CD14-positive monocyte (primary cell): ENCODE data around the gene APOO. TPM values are rescaled to one million over a fixed set of nuclear protein-coding genes. Genes with fewer than 3 reads are reported as not detected.

ENCODE experiments used
- DNase-seq, 3 donors: peaks; one replicate each; pipeline ENCODE4 v3.0.0-alpha.2; 2011 to 2022
- H2AFZ ChIP-seq: 2 replicates; pipeline ENCODE4 v1.6.0; 2012; ENCODE audit warnings: mild to moderate bottlenecking, low read depth, low read length, inconsistent platforms; ENCODE audit not compliant: insufficient read depth, poor library complexity, severe bottlenecking
- H3K27ac ChIP-seq, 2 donors: 1 replicate in 1 of 2; 2 replicates in 1 of 2; pipeline ENCODE4 v1.5.1; 2012 to 2013; ENCODE audit warnings: low read length in 2 of 2, control low read depth in 1 of 2, inconsistent platforms in 1 of 2, low read depth in 1 of 2, mild to moderate bottlenecking in 1 of 2
- H3K27me3 ChIP-seq, 2 donors: one replicate each; pipeline versions ENCODE4 v1.6.0 to v1.6.1; 2011 to 2013; ENCODE audit warnings: low read length in 2 of 2; ENCODE audit not compliant: control insufficient read depth in 2 of 2, insufficient read depth in 2 of 2
- H3K36me3 ChIP-seq, 2 donors: replicated peaks in 1 of 2; 1 replicate in 1 of 2; 2 replicates in 1 of 2; pipeline versions ENCODE4 v1.5.1 to v1.6.1; 2012 to 2013; ENCODE audit warnings: low read length in 2 of 2, control low read depth in 1 of 2, inconsistent platforms in 1 of 2, mild to moderate bottlenecking in 1 of 2; ENCODE audit not compliant: insufficient read depth in 2 of 2, control insufficient read depth in 1 of 2
- H3K4me1 ChIP-seq, 2 donors: 1 replicate in 1 of 2; 2 replicates in 1 of 2; pipeline versions ENCODE4 v1.5.1 to v1.6.1; 2012 to 2013; ENCODE audit warnings: low read length in 2 of 2, control low read depth in 1 of 2, inconsistent platforms in 1 of 2, mild to moderate bottlenecking in 1 of 2, moderate library complexity in 1 of 2; ENCODE audit not compliant: insufficient read depth in 2 of 2, control insufficient read depth in 1 of 2
- H3K4me2 ChIP-seq: replicated peaks from 2 replicates; pipeline ENCODE3; 2012; ENCODE audit warnings: low read length, moderate library complexity, mild to moderate bottlenecking; ENCODE audit not compliant: poor library complexity, severe bottlenecking; ENCODE audit errors: extremely low read depth
- H3K4me3 ChIP-seq, 3 experiments: fragments of 200-600 bp in 1 of 3; sonication (generic) in 1 of 3; replicated peaks in 1 of 3; 1 replicate in 2 of 3; 2 replicates in 1 of 3; pipeline ENCODE4 v1.5.1; 2011 to 2013; ENCODE audit warnings: low read length in 3 of 3, mild to moderate bottlenecking in 3 of 3, control low read depth in 2 of 3, low read depth in 2 of 3, inconsistent platforms in 1 of 3, moderate library complexity in 1 of 3
- H3K79me2 ChIP-seq: 2 replicates; pipeline ENCODE4 v1.6.0; 2012; ENCODE audit warnings: mild to moderate bottlenecking, control low read depth, inconsistent platforms, low read length, moderate library complexity; ENCODE audit not compliant: insufficient read depth
- H3K9ac ChIP-seq: 2 replicates; pipeline ENCODE4 v1.6.0; 2017; ENCODE audit warnings: low read length, mild to moderate bottlenecking; ENCODE audit not compliant: insufficient read depth, poor library complexity, severe bottlenecking
- H3K9me3 ChIP-seq, 2 donors: replicated peaks in 1 of 2; 1 replicate in 1 of 2; 2 replicates in 1 of 2; pipeline versions ENCODE4 v1.5.1 to v1.6.1; 2012 to 2013; ENCODE audit warnings: low read length in 2 of 2, control low read depth in 1 of 2; ENCODE audit not compliant: control insufficient read depth in 1 of 2, insufficient read depth in 1 of 2
- H4K20me1 ChIP-seq: 2 replicates; pipeline ENCODE4 v1.6.0; 2012; ENCODE audit warnings: mild to moderate bottlenecking, low read length, control low read depth, moderate library complexity; ENCODE audit not compliant: insufficient read depth
- H3K27ac Mint-ChIP-seq, 7 donors: one replicate each; pipeline ENCODE4 v1.8.0; 2020; ENCODE audit warnings: mild to moderate bottlenecking in 7 of 7, mixed read lengths in 7 of 7, moderate library complexity in 6 of 7, inconsistent platforms in 2 of 7
- H3K27me3 Mint-ChIP-seq, 3 donors: one replicate each; pipeline ENCODE4 v1.8.0; 2021 to 2022; ENCODE audit warnings: low read depth in 3 of 3, mild to moderate bottlenecking in 3 of 3, mixed read lengths in 3 of 3, moderate library complexity in 3 of 3, inconsistent platforms in 1 of 3
- H3K36me3 Mint-ChIP-seq, 2 donors: one replicate each; pipeline ENCODE4 v1.8.0; 2020; ENCODE audit warnings: mixed read lengths in 2 of 2, inconsistent platforms in 1 of 2, mild to moderate bottlenecking in 1 of 2
- H3K4me1 Mint-ChIP-seq: one replicate; pipeline ENCODE4 v1.8.0; 2020; ENCODE audit warnings: mild to moderate bottlenecking, mixed read lengths
- H3K4me3 Mint-ChIP-seq, 2 donors: one replicate each; pipeline ENCODE4 v1.8.0; 2020; ENCODE audit warnings: mild to moderate bottlenecking in 2 of 2, mixed read lengths in 2 of 2, moderate library complexity in 1 of 2
- H3K9me3 Mint-ChIP-seq, 7 donors: one replicate each; pipeline ENCODE4 v1.8.0; 2020 to 2022; ENCODE audit warnings: mixed read lengths in 7 of 7, mild to moderate bottlenecking in 6 of 7, moderate library complexity in 6 of 7, inconsistent platforms in 2 of 7
- WGBS: methylation state at CpG from one replicate; pipeline ENCODE4 v1.1.5; 2013; ENCODE audit warnings: missing lambda C conversion rate; ENCODE audit not compliant: insufficient coverage; 5-methylcytosine and 5-hydroxymethylcytosine counted together
- intact Hi-C, 2 donors: fragments of 100-400 bp; cut with micrococcal nuclease; formaldehyde crosslinking; loops; one replicate each; pipeline versions ENCODE4 v1.15.0 to v1.15.1; 2023
- polyA plus RNA-seq, 3 donors: library from polyadenylated mRNA; depleted of rRNA in 1 of 3; unstranded in 2 of 3; stranded (reverse) in 1 of 3; fragments of 300-500 nt in 2 of 3; fragments of >200 nt in 1 of 3; fragmentation: Illumina TruSeq in 2 of 3; gene quantifications; 1 replicate in 2 of 3; 2 replicates in 1 of 3; pipeline ENCODE4 v1.2.3, GENCODE V29; 2012 to 2021
- TF ChIP-seq, protein P1 (sequence below): fragments of 200-600 bp; IDR thresholded peaks from one replicate; pipeline ENCODE4 v1.8.0; 2022; ENCODE audit warnings: antibody characterized with exemption, mild to moderate bottlenecking

APOO gene
- polyA plus RNA-seq, 3 donors = 3.3 to 8.3 (median 4.6) TPM

DNA sequence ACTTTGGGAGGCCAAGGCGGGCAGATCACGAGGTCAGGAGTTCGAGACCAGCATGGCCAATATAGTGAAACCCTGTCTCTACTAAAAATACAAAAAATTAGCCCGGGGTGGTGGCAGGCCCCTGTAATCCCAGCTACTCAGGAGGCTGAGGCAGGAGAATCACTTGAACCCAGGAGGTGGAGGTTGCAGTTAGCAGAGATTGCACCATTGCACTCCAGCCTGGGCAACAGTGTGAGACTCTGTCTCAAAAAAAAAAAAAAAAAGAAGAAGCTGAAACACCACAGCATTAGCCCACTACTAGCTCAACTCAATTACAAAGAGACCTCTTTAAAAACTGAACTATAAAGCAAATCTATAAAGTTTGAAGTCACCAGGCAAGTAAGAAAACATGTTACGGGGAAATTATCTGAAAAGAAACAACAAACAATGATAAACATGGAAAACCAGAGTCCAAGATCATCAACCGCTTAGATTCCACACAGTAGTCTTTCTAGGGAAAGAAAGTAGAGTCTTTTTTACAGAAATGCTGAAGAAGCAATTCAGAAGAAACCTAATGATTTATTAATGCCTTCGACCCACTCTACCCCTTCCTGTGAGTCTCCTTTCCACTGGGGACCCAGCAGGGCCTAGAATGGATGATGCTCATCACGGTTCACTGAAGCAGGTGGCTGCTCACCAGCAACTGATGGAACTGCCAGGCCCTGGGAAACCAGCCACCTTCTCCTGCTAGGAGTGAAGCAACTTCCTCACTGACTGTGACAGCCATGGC, 118.2 kb downstream of the APOO start:
- Mint-ChIP-seq H3K27me3 (peaks cover 0 to 5% (median 0%) of the 10 kb centered on the region in 3 donors), H3K36me3 (peaks cover 13 to 20% of the 10 kb centered on the region in 2 donors), H3K4me3 (no peak overlapping the region), H3K9me3 (peaks cover 0 to 6% (median 1%) of the 10 kb centered on the region in 7 donors), H3K4me1 (peaks cover 16% of the 10 kb centered on the region), H3K27ac (peak overlapping the region in 2 of 7 donors; percentile 0 to 35)
- Histone ChIP-seq H3K4me2 (no peak overlapping the region), H3K27ac (no peak overlapping the region), H3K4me3 (no peak overlapping the region), H3K36me3 (peaks cover 12 to 16% of the 10 kb centered on the region in 2 donors), H3K27me3 (no peaks in the 10 kb centered on the region), H2AFZ (no peak overlapping the region), H3K79me2 (peaks cover 13% of the 10 kb centered on the region), H3K4me1 (peaks cover 20 to 29% of the 10 kb centered on the region in 2 donors), H4K20me1 (peaks cover 14% of the 10 kb centered on the region), H3K9me3 (no peaks in the 10 kb centered on the region), H3K9ac (no peak overlapping the region)
- intact Hi-C loops = loop anchor here (2.0 to 10.0 kb wide), 5 partner anchors 15 to 265 kb away; partner anchors contain the start of gene EIF2S3 (in 1 of the 2)
- WGBS = no CpG with 5 or more reads among the region's 8 CpGs
- TF ChIP-seq, protein P1, sequence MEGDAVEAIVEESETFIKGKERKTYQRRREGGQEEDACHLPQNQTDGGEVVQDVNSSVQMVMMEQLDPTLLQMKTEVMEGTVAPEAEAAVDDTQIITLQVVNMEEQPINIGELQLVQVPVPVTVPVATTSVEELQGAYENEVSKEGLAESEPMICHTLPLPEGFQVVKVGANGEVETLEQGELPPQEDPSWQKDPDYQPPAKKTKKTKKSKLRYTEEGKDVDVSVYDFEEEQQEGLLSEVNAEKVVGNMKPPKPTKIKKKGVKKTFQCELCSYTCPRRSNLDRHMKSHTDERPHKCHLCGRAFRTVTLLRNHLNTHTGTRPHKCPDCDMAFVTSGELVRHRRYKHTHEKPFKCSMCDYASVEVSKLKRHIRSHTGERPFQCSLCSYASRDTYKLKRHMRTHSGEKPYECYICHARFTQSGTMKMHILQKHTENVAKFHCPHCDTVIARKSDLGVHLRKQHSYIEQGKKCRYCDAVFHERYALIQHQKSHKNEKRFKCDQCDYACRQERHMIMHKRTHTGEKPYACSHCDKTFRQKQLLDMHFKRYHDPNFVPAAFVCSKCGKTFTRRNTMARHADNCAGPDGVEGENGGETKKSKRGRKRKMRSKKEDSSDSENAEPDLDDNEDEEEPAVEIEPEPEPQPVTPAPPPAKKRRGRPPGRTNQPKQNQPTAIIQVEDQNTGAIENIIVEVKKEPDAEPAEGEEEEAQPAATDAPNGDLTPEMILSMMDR = no peak
- peak in 1 of 3 donors; percentile 14 for DNase-seq

DNA sequence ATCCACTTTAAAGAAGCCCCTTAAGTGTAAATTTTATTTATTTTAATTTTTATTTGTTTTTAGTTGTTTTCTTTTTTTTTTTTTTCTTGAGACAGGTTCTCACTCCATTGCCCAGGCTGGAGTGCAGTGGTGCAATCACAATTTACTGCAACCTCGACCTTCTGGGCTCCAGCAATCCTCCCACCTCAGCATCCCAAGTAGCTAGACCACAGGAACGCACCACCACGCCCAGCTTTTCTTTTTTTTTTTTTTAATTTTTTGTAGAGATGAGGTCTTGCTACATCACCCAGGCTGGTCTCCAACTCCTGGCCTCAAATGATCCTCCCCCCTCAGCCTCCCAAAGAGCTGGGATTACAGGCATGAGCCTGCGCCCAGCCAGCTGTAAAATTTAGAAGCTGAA, 118.8 kb downstream of the APOO start:
- intact Hi-C loops = loop anchor here (2.0 to 10.0 kb wide), 3 partner anchors 16 to 113 kb away; no protein-coding TSS in a partner anchor
- Histone ChIP-seq H3K27me3 (no peaks in the 10 kb centered on the region), H3K4me3 (no peak overlapping the region), H3K36me3 (peaks cover 17 to 22% of the 10 kb centered on the region in 2 donors), H4K20me1 (peaks cover 21% of the 10 kb centered on the region), H3K4me1 (peaks cover 20 to 29% of the 10 kb centered on the region in 2 donors), H3K9me3 (no peaks in the 10 kb centered on the region), H3K4me2 (no peak overlapping the region), H2AFZ (no peak overlapping the region), H3K79me2 (peaks cover 20% of the 10 kb centered on the region), H3K27ac (no peak overlapping the region), H3K9ac (no peak overlapping the region)
- Mint-ChIP-seq H3K27me3 (peaks cover 0 to 5% (median 0%) of the 10 kb centered on the region in 3 donors), H3K9me3 (peaks cover 0 to 12% (median 5%) of the 10 kb centered on the region in 7 donors), H3K36me3 (peaks cover 19 to 26% of the 10 kb centered on the region in 2 donors), H3K4me3 (no peak overlapping the region), H3K4me1 (peaks cover 16% of the 10 kb centered on the region), H3K27ac (no peak overlapping the region)
- TF ChIP-seq, protein P1 = no peak
- no peak for DNase-seq
- WGBS = 100% methylated on average over 1 of the region's 4 CpGs
